Keratinocyte (primary cell): ENCODE measurements around the gene ARL14EPL. TPM values are rescaled to one million over a fixed set of nuclear protein-coding genes. Genes with fewer than 3 reads are reported as not detected.

Source experiments
- DNase-seq: peaks from one replicate; pipeline ENCODE4 v3.0.0-alpha.2; 2011; ENCODE audit warnings: low read depth, missing footprints, low spot score
- FAIRE-seq: peaks from 2 replicates; lab custom pipeline; 2011; peaks lifted over from hg19 to GRCh38; lab: Jason Lieb, UNC
- H2AFZ ChIP-seq: 2 replicates; pipeline ENCODE4 v1.6.0; 2012; ENCODE audit warnings: low read length, control low read depth, inconsistent platforms; ENCODE audit not compliant: control insufficient read depth
- H3K27ac ChIP-seq: 2 replicates; pipeline ENCODE4 v1.5.1; 2011; ENCODE audit warnings: low read length; ENCODE audit not compliant: control insufficient read depth, insufficient read depth
- H3K27me3 ChIP-seq: 3 replicates; pipeline ENCODE4 v1.6.0; 2011; ENCODE audit warnings: low read length; ENCODE audit not compliant: control insufficient read depth, insufficient read depth; ENCODE audit errors: extremely low read depth
- H3K36me3 ChIP-seq, 2 experiments: 2 replicates in 1 of 2; 3 replicates in 1 of 2; pipeline ENCODE4 v1.5.1; 2011; ENCODE audit warnings: low read length in 2 of 2, mild to moderate bottlenecking in 1 of 2; ENCODE audit not compliant: control insufficient read depth in 2 of 2, insufficient read depth in 2 of 2; ENCODE audit errors: extremely low read depth in 1 of 2
- H3K4me1 ChIP-seq: 3 replicates; pipeline ENCODE4 v1.5.1; 2011; ENCODE audit warnings: low read length; ENCODE audit not compliant: control insufficient read depth, insufficient read depth; ENCODE audit errors: extremely low read depth
- H3K4me2 ChIP-seq: 3 replicates; pipeline ENCODE4 v1.6.0; 2011; ENCODE audit warnings: low read depth, low read length; ENCODE audit not compliant: control insufficient read depth, insufficient read depth; ENCODE audit errors: extremely low read depth
- H3K4me3 ChIP-seq, 3 experiments: fragments of 200-600 bp in 1 of 3; sonication (generic) in 1 of 3; 2 replicates in 2 of 3; 3 replicates in 1 of 3; pipeline ENCODE4 v1.5.1; 2011 to 2016; ENCODE audit warnings: low read length in 3 of 3, mild to moderate bottlenecking in 3 of 3, control low read depth in 2 of 3, inconsistent platforms in 1 of 3, low read depth in 1 of 3, mixed read lengths in 1 of 3, mixed run types in 1 of 3, moderate library complexity in 1 of 3; ENCODE audit not compliant: control insufficient read depth in 2 of 3, insufficient read depth in 2 of 3; ENCODE audit errors: extremely low read depth in 1 of 3
- H3K79me2 ChIP-seq: 2 replicates; pipeline ENCODE4 v1.6.0; 2012; ENCODE audit warnings: low read length; ENCODE audit not compliant: control insufficient read depth, insufficient read depth
- H3K9ac ChIP-seq: 3 replicates; pipeline ENCODE4 v1.6.0; 2011; ENCODE audit warnings: low read length; ENCODE audit not compliant: control insufficient read depth, insufficient read depth; ENCODE audit errors: extremely low read depth
- H3K9me1 ChIP-seq: 3 replicates; pipeline ENCODE4 v1.6.0; 2011; ENCODE audit warnings: low read length; ENCODE audit not compliant: control insufficient read depth, insufficient read depth; ENCODE audit errors: extremely low read depth
- H3K9me3 ChIP-seq: 2 replicates; pipeline ENCODE4 v1.5.1; 2012; ENCODE audit warnings: low read depth, low read length; ENCODE audit not compliant: control insufficient read depth
- H4K20me1 ChIP-seq: 3 replicates; pipeline ENCODE4 v1.6.0; 2011; ENCODE audit warnings: low read length; ENCODE audit not compliant: control insufficient read depth, insufficient read depth; ENCODE audit errors: extremely low read depth
- CTCF ChIP-seq, 3 experiments: IDR thresholded peaks in 1 of 3; conservative IDR thresholded peaks in 1 of 3; optimal IDR thresholded peaks in 1 of 3; 2 replicates in 2 of 3; 3 replicates in 1 of 3; pipeline versions ENCODE3 to v1.5.1; 2011; ENCODE audit warnings: low read length in 3 of 3, mild to moderate bottlenecking in 3 of 3, moderate library complexity in 2 of 3, control low read depth in 1 of 3, inconsistent platforms in 1 of 3; ENCODE audit not compliant: insufficient read depth in 2 of 3; ENCODE audit errors: extremely low read depth in 1 of 3
- EZH2 ChIP-seq: IDR thresholded peaks from one replicate; pipeline ENCODE4 v1.6.1; 2012; ENCODE audit warnings: inconsistent platforms, mild to moderate bottlenecking, low read length, moderate library complexity
- dilution Hi-C: fragments of 300-500 bp; cut with MboI; formaldehyde crosslinking; loops from one replicate; pipeline ENCODE4 v1.7.0; 2020; ENCODE audit warnings: low sequenced_read_pairs; ENCODE audit not compliant: extremely low pct_ligation_motif_present
- polyA plus RNA-seq, 5 experiments: library from polyadenylated mRNA; depleted of rRNA in 3 of 5; stranded (reverse) in 3 of 5; stranded (forward) in 1 of 5; unstranded in 1 of 5; fragments of >200 nt; gene quantifications; 1 replicate in 1 of 5; 2 replicates in 3 of 5; 3 replicates in 1 of 5; pipeline versions ENCODE4 v1.2.1 to v1.2.3, GENCODE V29; 2011 to 2012; ENCODE audit warnings: missing spikeins in 2 of 5, low read depth in 1 of 5, low replicate concordance in 1 of 5

ARL14EPL gene
- polyA plus RNA-seq, 1 donor (not counting 4 experiments of a cell fraction or from before 2014, with no cell fraction given), result not detected

GRCh38 chr5:116045821-116046220 lies 13.5 kb downstream of the ARL14EPL start:
- TF ChIP-seq EZH2 (no peak), CTCF (optimal IDR thresholded peaks at IDR 0.05 in 1 of 3, IDR thresholded peaks at IDR 0.05 in 1 of 3, conservative IDR thresholded peaks at IDR 0.05 in 1 of 3; ENCODE audit: extremely low read depth in 1 of 3, insufficient read depth in 2 of 3, low read length in 3 of 3) (no peak)
- no peaks in the 10 kb centered on the region for H3K36me3 ChIP-seq
- no peaks in the 10 kb centered on the region for H3K9me1 ChIP-seq
- H3K27ac ChIP-seq, result no peak overlapping the region
- H3K79me2 ChIP-seq, result no peaks in the 10 kb centered on the region
- no peak overlapping the region for H2AFZ ChIP-seq
- H3K27me3 ChIP-seq, result no peaks in the 10 kb centered on the region
- no peaks in the 10 kb centered on the region for H3K9me3 ChIP-seq
- no peak for DNase-seq
- no peak overlapping the region for H3K4me2 ChIP-seq
- H3K9ac ChIP-seq, result no peak overlapping the region
- FAIRE-seq, result no peak
- H3K4me1 ChIP-seq, result no peaks in the 10 kb centered on the region
- dilution Hi-C loops, result no loop called here
- H4K20me1 ChIP-seq, result no peaks in the 10 kb centered on the region
- H3K4me3 ChIP-seq, result no peak overlapping the region

- H3K27ac ChIP-seq, result no peak overlapping the region
- DNase-seq, result no peak
- no peak overlapping the region for H3K4me3 ChIP-seq
- no peak for TF ChIP-seq EZH2
- TF ChIP-seq CTCF (optimal IDR thresholded peaks at IDR 0.05 in 1 of 3, IDR thresholded peaks at IDR 0.05 in 1 of 3, conservative IDR thresholded peaks at IDR 0.05 in 1 of 3; ENCODE audit: extremely low read depth in 1 of 3, insufficient read depth in 2 of 3, low read length in 3 of 3), result no peak
- H3K36me3 ChIP-seq, result no peaks in the 10 kb centered on the region
- H4K20me1 ChIP-seq, result no peaks in the 10 kb centered on the region
- H3K4me1 ChIP-seq, result no peaks in the 10 kb centered on the region
- FAIRE-seq, result no peak
- dilution Hi-C loops, result no loop called here
- no peaks in the 10 kb centered on the region for H3K9me1 ChIP-seq
- H3K4me2 ChIP-seq, result no peak overlapping the region
- no peaks in the 10 kb centered on the region for H3K79me2 ChIP-seq
- H3K27me3 ChIP-seq, result no peaks in the 10 kb centered on the region
- H2AFZ ChIP-seq, result no peak overlapping the region
- no peaks in the 10 kb centered on the region for H3K9me3 ChIP-seq
- no peak overlapping the region for H3K9ac ChIP-seq
Observed at GRCh38 chr5:116046261-116046660, 14.0 kb downstream of the ARL14EPL start.
